GM23338 (cell line): ENCODE data around the gene ANKRD55. TPM values are rescaled to one million over a fixed set of nuclear protein-coding genes. Genes with fewer than 3 reads are reported as not detected.
A peak's percentile ranks its signal among the peaks of the same experiment; 100 is the strongest.

ENCODE experiments used
- ATAC-seq: fragments of 200-7000 bp; cut with Tn5 transposase; 3 replicates; pipeline ENCODE4 v1.9.1; 2020
- DNase-seq: peaks from one replicate; pipeline ENCODE4 v3.0.0-alpha.2; 2015; ENCODE audit warnings: low spot score
- H2AFZ ChIP-seq: fragments of 200-600 bp; sonication (generic); 2 replicates; pipeline ENCODE4 v1.8.0; 2016; ENCODE audit warnings: antibody characterized with exemption, mild to moderate bottlenecking, moderate library complexity
- H3F3A ChIP-seq: fragments of 200-600 bp; sonication (generic); replicated peaks from 2 replicates; pipeline ENCODE4 v1.8.0; 2017; ENCODE audit warnings: antibody characterized with exemption, mixed run types, low read depth
- H3K27ac ChIP-seq: fragments of 200-600 bp; sonication (generic); 2 replicates; pipeline ENCODE4 v1.6.1; 2016; ENCODE audit warnings: low read depth
- H3K27me3 ChIP-seq: fragments of 200-600 bp; sonication (generic); 2 replicates; pipeline ENCODE4 v1.8.0; 2016; ENCODE audit warnings: mild to moderate bottlenecking, mixed run types, moderate library complexity; ENCODE audit not compliant: insufficient read depth
- H3K36me3 ChIP-seq: fragments of 200-600 bp; sonication (generic); 2 replicates; pipeline ENCODE4 v1.8.0; 2016; ENCODE audit warnings: mild to moderate bottlenecking; ENCODE audit not compliant: insufficient read depth
- H3K4me1 ChIP-seq: fragments of 200-600 bp; sonication (generic); 2 replicates; pipeline ENCODE4 v1.8.0; 2016; ENCODE audit warnings: mild to moderate bottlenecking, moderate library complexity; ENCODE audit not compliant: insufficient read depth
- H3K4me2 ChIP-seq: fragments of 200-600 bp; sonication (generic); 2 replicates; pipeline ENCODE4 v1.7.1; 2017; ENCODE audit warnings: mixed run types
- H3K4me3 ChIP-seq: fragments of 200-600 bp; sonication (generic); 2 replicates; pipeline ENCODE4 v1.6.1; 2016; ENCODE audit warnings: mixed run types
- H3K79me2 ChIP-seq: fragments of 200-600 bp; sonication (generic); replicated peaks from 2 replicates; pipeline ENCODE4 v1.8.0; 2017; ENCODE audit warnings: mild to moderate bottlenecking; ENCODE audit not compliant: insufficient read depth
- H3K9me2 ChIP-seq: fragments of 200-600 bp; sonication (generic); 2 replicates; pipeline ENCODE4 v1.8.0; 2017; ENCODE audit not compliant: insufficient read depth
- H4K20me1 ChIP-seq: fragments of 200-600 bp; sonication (generic); replicated peaks from 2 replicates; pipeline ENCODE4 v1.8.0; 2017; ENCODE audit warnings: mild to moderate bottlenecking; ENCODE audit not compliant: insufficient read depth
- H3K27ac Mint-ChIP-seq: 2 replicates; pipeline ENCODE4 v1.8.0; 2020; ENCODE audit warnings: inconsistent platforms, mild to moderate bottlenecking, moderate library complexity, mixed read lengths
- H3K27me3 Mint-ChIP-seq: 3 replicates; pipeline ENCODE4 v1.8.0; 2022; ENCODE audit warnings: low read depth, mild to moderate bottlenecking, moderate library complexity, mixed read lengths, inconsistent platforms; ENCODE audit not compliant: insufficient read depth, poor library complexity
- H3K36me3 Mint-ChIP-seq: 3 replicates; pipeline ENCODE4 v1.8.0; 2021; ENCODE audit warnings: low read depth, mild to moderate bottlenecking, inconsistent platforms, moderate library complexity, mixed read lengths
- H3K4me1 Mint-ChIP-seq: 3 replicates; pipeline ENCODE4 v1.8.0; 2020; ENCODE audit warnings: mild to moderate bottlenecking, inconsistent platforms, mixed read lengths
- H3K4me3 Mint-ChIP-seq: 3 replicates; pipeline ENCODE4 v1.8.0; 2021; ENCODE audit warnings: moderate library complexity, mild to moderate bottlenecking, inconsistent platforms, mixed read lengths
- H3K9me3 Mint-ChIP-seq: 3 replicates; pipeline ENCODE4 v1.8.0; 2020; ENCODE audit warnings: moderate library complexity, mild to moderate bottlenecking, inconsistent platforms, mixed read lengths
- CREB1 ChIP-seq: fragments of 250-450 bp; sonication (Bioruptor Pico); IDR thresholded peaks from 2 replicates; pipeline ENCODE4 v1.5.0; 2020; ENCODE audit warnings: low read depth, mild to moderate bottlenecking, moderate library complexity
- EZH2 ChIP-seq: fragments of 200-600 bp; sonication (generic); IDR thresholded peaks from one replicate; pipeline ENCODE4 v1.8.0; 2017; ENCODE audit warnings: antibody characterized with exemption, mild to moderate bottlenecking, low read depth; ENCODE audit not compliant: unreplicated experiment
- EZH2phosphoT487 ChIP-seq: fragments of 200-600 bp; sonication (generic); IDR thresholded peaks from one replicate; pipeline ENCODE4 v1.8.1; 2018; ENCODE audit warnings: antibody characterized with exemption; ENCODE audit not compliant: unreplicated experiment
- JUNB ChIP-seq: IDR thresholded peaks from one replicate; pipeline ENCODE4 v1.6.1; 2016; ENCODE audit warnings: antibody characterized with exemption; ENCODE audit not compliant: unreplicated experiment
- NANOG ChIP-seq: IDR thresholded peaks from 2 replicates; pipeline ENCODE4 v1.6.1; 2016; ENCODE audit warnings: antibody characterized with exemption, borderline replicate concordance
- POLR2AphosphoS5 ChIP-seq: IDR thresholded peaks from 2 replicates; pipeline ENCODE4 v1.6.1; 2016; ENCODE audit warnings: antibody characterized with exemption, low read depth
- STAT1 ChIP-seq: IDR thresholded peaks from one replicate; pipeline ENCODE4 v1.6.1; 2016; ENCODE audit warnings: antibody characterized with exemption; ENCODE audit not compliant: unreplicated experiment
- ZNF114 ChIP-seq: fragments of 250-450 bp; sonication (Bioruptor Pico); IDR thresholded peaks from 2 replicates; pipeline ENCODE4 v1.5.0; 2020; ENCODE audit warnings: mild to moderate bottlenecking, moderate library complexity
- ZNF331 ChIP-seq: fragments of 250-450 bp; sonication (Bioruptor Pico); IDR thresholded peaks from 2 replicates; pipeline ENCODE4 v1.5.0; 2020; ENCODE audit warnings: low read depth, mild to moderate bottlenecking, moderate library complexity
- polyA plus RNA-seq: library from polyadenylated mRNA; unstranded; fragments of >200 nt; fragmentation: Nextera tagmentation; extraction: Ambion mirVana; gene quantifications from 2 replicates; pipeline ENCODE4 v1.2.1, GENCODE V29; 2016
- total RNA-seq: library from RNA; depleted of rRNA; stranded (reverse); fragments of >200 nt; shearing (Covaris generic); gene quantifications from 2 replicates; pipeline ENCODE4 v1.2.3, GENCODE V29; 2014
- TF ChIP-seq, protein P1 (sequence below): IDR thresholded peaks from one replicate; pipeline ENCODE4 v1.6.1; 2018; ENCODE audit warnings: antibody characterized with exemption; ENCODE audit not compliant: unreplicated experiment
- TF ChIP-seq, protein P2 (sequence below), 2 experiments: fragments of 200-600 bp in 1 of 2; sonication (generic) in 1 of 2; conservative IDR thresholded peaks; 2 replicates each; pipeline versions ENCODE4 v1.5.1 to v1.6.1; 2016 to 2017; ENCODE audit warnings: antibody characterized with exemption in 2 of 2, low read depth in 2 of 2, mild to moderate bottlenecking in 2 of 2, moderate library complexity in 1 of 2
- TF ChIP-seq, protein P3 (sequence below): fragments of 250-450 bp; sonication (Bioruptor Pico); IDR thresholded peaks from 2 replicates; pipeline ENCODE4 v1.5.0; 2020; ENCODE audit warnings: mild to moderate bottlenecking, moderate library complexity
- TF ChIP-seq, protein P4 (sequence below): IDR thresholded peaks from 2 replicates; pipeline ENCODE4 v1.6.1; 2016; ENCODE audit warnings: antibody characterized with exemption

ANKRD55 gene
- total and polyA plus RNA-seq, 2 experiments from 2014 or later = not detected

DNA sequence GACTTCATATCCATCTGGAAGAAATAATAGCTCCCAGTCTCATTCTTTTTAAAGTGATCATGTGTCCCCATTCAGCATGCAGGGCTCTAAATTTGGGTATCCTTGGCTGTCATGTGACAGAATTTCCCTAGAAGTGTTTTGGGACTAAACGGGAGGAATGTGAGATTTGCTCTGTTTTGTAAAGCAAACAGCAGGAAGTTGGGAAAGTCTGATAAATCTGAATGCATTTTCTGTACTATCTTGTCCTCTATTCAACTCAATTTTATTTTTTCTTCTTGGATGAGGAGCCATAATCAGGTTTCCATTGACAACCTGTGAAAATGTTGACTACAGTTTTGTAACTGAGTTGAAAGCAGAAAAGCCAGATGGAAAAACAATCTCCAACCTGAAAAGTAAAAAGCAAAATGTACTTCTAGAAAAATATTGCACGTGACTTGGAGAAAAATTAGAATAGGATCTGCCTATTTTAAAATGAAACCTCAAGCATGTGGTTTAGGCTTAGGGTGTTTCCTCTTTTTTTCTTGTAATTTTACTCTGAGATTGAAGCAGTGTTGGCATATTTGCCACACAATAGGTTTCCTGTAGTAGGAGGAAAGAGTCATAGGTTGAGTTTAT is 162.2 kb downstream of the ANKRD55 start:
- no peaks in the 10 kb centered on the region for H3K9me2 ChIP-seq
- H3K36me3 Mint-ChIP-seq = no peaks in the 10 kb centered on the region
- no peaks in the 10 kb centered on the region for H3K36me3 ChIP-seq
- no peak for ATAC-seq
- H3K79me2 ChIP-seq = no peaks in the 10 kb centered on the region
- TF ChIP-seq CREB1 = no peak
- no peak for TF ChIP-seq ZNF114 (CRISPR knock-in tag)
- no peak for TF ChIP-seq JUNB
- TF ChIP-seq, protein P1, sequence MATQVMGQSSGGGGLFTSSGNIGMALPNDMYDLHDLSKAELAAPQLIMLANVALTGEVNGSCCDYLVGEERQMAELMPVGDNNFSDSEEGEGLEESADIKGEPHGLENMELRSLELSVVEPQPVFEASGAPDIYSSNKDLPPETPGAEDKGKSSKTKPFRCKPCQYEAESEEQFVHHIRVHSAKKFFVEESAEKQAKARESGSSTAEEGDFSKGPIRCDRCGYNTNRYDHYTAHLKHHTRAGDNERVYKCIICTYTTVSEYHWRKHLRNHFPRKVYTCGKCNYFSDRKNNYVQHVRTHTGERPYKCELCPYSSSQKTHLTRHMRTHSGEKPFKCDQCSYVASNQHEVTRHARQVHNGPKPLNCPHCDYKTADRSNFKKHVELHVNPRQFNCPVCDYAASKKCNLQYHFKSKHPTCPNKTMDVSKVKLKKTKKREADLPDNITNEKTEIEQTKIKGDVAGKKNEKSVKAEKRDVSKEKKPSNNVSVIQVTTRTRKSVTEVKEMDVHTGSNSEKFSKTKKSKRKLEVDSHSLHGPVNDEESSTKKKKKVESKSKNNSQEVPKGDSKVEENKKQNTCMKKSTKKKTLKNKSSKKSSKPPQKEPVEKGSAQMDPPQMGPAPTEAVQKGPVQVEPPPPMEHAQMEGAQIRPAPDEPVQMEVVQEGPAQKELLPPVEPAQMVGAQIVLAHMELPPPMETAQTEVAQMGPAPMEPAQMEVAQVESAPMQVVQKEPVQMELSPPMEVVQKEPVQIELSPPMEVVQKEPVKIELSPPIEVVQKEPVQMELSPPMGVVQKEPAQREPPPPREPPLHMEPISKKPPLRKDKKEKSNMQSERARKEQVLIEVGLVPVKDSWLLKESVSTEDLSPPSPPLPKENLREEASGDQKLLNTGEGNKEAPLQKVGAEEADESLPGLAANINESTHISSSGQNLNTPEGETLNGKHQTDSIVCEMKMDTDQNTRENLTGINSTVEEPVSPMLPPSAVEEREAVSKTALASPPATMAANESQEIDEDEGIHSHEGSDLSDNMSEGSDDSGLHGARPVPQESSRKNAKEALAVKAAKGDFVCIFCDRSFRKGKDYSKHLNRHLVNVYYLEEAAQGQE = no peak
- TF ChIP-seq, protein P2, sequence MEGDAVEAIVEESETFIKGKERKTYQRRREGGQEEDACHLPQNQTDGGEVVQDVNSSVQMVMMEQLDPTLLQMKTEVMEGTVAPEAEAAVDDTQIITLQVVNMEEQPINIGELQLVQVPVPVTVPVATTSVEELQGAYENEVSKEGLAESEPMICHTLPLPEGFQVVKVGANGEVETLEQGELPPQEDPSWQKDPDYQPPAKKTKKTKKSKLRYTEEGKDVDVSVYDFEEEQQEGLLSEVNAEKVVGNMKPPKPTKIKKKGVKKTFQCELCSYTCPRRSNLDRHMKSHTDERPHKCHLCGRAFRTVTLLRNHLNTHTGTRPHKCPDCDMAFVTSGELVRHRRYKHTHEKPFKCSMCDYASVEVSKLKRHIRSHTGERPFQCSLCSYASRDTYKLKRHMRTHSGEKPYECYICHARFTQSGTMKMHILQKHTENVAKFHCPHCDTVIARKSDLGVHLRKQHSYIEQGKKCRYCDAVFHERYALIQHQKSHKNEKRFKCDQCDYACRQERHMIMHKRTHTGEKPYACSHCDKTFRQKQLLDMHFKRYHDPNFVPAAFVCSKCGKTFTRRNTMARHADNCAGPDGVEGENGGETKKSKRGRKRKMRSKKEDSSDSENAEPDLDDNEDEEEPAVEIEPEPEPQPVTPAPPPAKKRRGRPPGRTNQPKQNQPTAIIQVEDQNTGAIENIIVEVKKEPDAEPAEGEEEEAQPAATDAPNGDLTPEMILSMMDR (conservative IDR thresholded peaks at IDR 0.05; ENCODE audit: low read depth in 2 of 2) = no peak
- TF ChIP-seq ZNF331 = no peak
- TF ChIP-seq, protein P3, sequence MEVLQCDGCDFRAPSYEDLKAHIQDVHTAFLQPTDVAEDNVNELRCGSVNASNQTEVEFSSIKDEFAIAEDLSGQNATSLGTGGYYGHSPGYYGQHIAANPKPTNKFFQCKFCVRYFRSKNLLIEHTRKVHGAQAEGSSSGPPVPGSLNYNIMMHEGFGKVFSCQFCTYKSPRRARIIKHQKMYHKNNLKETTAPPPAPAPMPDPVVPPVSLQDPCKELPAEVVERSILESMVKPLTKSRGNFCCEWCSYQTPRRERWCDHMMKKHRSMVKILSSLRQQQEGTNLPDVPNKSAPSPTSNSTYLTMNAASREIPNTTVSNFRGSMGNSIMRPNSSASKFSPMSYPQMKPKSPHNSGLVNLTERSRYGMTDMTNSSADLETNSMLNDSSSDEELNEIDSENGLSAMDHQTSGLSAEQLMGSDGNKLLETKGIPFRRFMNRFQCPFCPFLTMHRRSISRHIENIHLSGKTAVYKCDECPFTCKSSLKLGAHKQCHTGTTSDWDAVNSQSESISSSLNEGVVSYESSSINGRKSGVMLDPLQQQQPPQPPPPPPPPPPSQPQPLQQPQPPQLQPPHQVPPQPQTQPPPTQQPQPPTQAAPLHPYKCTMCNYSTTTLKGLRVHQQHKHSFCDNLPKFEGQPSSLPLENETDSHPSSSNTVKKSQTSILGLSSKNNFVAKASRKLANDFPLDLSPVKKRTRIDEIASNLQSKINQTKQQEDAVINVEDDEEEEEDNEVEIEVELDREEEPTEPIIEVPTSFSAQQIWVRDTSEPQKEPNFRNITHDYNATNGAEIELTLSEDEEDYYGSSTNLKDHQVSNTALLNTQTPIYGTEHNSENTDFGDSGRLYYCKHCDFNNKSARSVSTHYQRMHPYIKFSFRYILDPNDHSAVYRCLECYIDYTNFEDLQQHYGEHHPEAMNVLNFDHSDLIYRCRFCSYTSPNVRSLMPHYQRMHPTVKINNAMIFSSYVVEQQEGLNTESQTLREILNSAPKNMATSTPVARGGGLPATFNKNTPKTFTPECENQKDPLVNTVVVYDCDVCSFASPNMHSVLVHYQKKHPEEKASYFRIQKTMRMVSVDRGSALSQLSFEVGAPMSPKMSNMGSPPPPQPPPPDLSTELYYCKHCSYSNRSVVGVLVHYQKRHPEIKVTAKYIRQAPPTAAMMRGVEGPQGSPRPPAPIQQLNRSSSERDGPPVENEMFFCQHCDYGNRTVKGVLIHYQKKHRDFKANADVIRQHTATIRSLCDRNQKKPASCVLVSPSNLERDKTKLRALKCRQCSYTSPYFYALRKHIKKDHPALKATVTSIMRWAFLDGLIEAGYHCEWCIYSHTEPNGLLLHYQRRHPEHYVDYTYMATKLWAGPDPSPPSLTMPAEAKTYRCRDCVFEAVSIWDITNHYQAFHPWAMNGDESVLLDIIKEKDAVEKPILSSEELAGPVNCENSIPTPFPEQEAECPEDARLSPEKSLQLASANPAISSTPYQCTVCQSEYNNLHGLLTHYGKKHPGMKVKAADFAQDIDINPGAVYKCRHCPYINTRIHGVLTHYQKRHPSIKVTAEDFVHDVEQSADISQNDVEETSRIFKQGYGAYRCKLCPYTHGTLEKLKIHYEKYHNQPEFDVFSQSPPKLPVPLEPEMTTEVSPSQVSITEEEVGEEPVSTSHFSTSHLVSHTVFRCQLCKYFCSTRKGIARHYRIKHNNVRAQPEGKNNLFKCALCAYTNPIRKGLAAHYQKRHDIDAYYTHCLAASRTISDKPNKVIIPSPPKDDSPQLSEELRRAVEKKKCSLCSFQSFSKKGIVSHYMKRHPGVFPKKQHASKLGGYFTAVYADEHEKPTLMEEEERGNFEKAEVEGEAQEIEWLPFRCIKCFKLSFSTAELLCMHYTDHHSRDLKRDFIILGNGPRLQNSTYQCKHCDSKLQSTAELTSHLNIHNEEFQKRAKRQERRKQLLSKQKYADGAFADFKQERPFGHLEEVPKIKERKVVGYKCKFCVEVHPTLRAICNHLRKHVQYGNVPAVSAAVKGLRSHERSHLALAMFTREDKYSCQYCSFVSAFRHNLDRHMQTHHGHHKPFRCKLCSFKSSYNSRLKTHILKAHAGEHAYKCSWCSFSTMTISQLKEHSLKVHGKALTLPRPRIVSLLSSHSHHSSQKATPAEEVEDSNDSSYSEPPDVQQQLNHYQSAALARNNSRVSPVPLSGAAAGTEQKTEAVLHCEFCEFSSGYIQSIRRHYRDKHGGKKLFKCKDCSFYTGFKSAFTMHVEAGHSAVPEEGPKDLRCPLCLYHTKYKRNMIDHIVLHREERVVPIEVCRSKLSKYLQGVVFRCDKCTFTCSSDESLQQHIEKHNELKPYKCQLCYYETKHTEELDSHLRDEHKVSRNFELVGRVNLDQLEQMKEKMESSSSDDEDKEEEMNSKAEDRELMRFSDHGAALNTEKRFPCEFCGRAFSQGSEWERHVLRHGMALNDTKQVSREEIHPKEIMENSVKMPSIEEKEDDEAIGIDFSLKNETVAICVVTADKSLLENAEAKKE = no peak
- TF ChIP-seq EZH2 = no peak
- TF ChIP-seq NANOG = no peak
- TF ChIP-seq, protein P4, sequence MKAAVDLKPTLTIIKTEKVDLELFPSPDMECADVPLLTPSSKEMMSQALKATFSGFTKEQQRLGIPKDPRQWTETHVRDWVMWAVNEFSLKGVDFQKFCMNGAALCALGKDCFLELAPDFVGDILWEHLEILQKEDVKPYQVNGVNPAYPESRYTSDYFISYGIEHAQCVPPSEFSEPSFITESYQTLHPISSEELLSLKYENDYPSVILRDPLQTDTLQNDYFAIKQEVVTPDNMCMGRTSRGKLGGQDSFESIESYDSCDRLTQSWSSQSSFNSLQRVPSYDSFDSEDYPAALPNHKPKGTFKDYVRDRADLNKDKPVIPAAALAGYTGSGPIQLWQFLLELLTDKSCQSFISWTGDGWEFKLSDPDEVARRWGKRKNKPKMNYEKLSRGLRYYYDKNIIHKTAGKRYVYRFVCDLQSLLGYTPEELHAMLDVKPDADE = no peak
- TF ChIP-seq POLR2AphosphoS5 = no peak
- no peak for TF ChIP-seq STAT1
- no peak for TF ChIP-seq EZH2phosphoT487
- no peak for DNase-seq
- no peak overlapping the region for H3K27ac ChIP-seq
- no peaks in the 10 kb centered on the region for H3F3A ChIP-seq
- no peaks in the 10 kb centered on the region; the same call in 2 of the 3 replicates for H3K9me3 Mint-ChIP-seq
- H2AFZ ChIP-seq = peak overlapping the region; percentile 80; the same call in 1 of the 2 replicates
- H3K27ac Mint-ChIP-seq = no peak overlapping the region
- H3K4me1 ChIP-seq = no peaks in the 10 kb centered on the region
- no peak overlapping the region for H3K4me2 ChIP-seq
- H3K27me3 Mint-ChIP-seq = peaks cover 1% of the 10 kb centered on the region
- no peaks in the 10 kb centered on the region for H4K20me1 ChIP-seq
- no peak overlapping the region for H3K4me3 Mint-ChIP-seq
- H3K4me1 Mint-ChIP-seq = peaks cover 7% of the 10 kb centered on the region; the same call in 1 of the 3 replicates
- no peak overlapping the region for H3K4me3 ChIP-seq
- no peaks in the 10 kb centered on the region for H3K27me3 ChIP-seq
